ENCODE data around the gene OSBPL3.

Gene OSBPL3

GRCh38 chr7:24848878-24849277 lies 131.1 kb downstream of the OSBPL3 start:
- TF ChIP-seq CTCF (IDR thresholded peaks at IDR 0.05; ENCODE audit: low read depth, low read length): no peak
- H3K4me3 ChIP-seq (ENCODE audit: low read depth, low read length): no peak overlapping the region

- TF ChIP-seq CTCF (IDR thresholded peaks at IDR 0.05; ENCODE audit: low read depth, low read length): no peak
- no peak overlapping the region for H3K4me3 ChIP-seq (ENCODE audit: low read depth, low read length)
Observed at GRCh38 chr7:24847754-24848153, 132.2 kb downstream of the OSBPL3 start.

- TF ChIP-seq CTCF (IDR thresholded peaks at IDR 0.05; ENCODE audit: low read depth, low read length): no peak
Observed at GRCh38 chr7:24843821-24844434, 136.1 kb downstream of the OSBPL3 start.

GRCh38 chr7:24842449-24843241 lies 137.3 kb downstream of the OSBPL3 start:
- no peak for TF ChIP-seq CTCF (IDR thresholded peaks at IDR 0.05; ENCODE audit: low read depth, low read length)

More at GRCh38 chr7:24843821-24844434, 136.1 kb downstream of the OSBPL3 start:
- H3K4me3 ChIP-seq (ENCODE audit: low read depth, low read length): no peak overlapping the region

GRCh38 chr7:24842029-24842428 lies 137.9 kb downstream of the OSBPL3 start:
- no peak overlapping the region for H3K4me3 ChIP-seq (ENCODE audit: low read depth, low read length)
- TF ChIP-seq CTCF (IDR thresholded peaks at IDR 0.05; ENCODE audit: low read depth, low read length): no peak

More at GRCh38 chr7:24842449-24843241, 137.3 kb downstream of the OSBPL3 start:
- no peak overlapping the region for H3K4me3 ChIP-seq (ENCODE audit: low read depth, low read length)

GRCh38 chr7:24840563-24840962 lies 139.4 kb downstream of the OSBPL3 start:
- no peak for TF ChIP-seq CTCF (IDR thresholded peaks at IDR 0.05; ENCODE audit: low read depth, low read length)

GRCh38 chr7:24836084-24836483 lies 143.9 kb downstream of the OSBPL3 start:
- TF ChIP-seq CTCF (IDR thresholded peaks at IDR 0.05; ENCODE audit: low read depth, low read length): no peak
- H3K4me3 ChIP-seq (ENCODE audit: low read depth, low read length): no peak overlapping the region

More at GRCh38 chr7:24840563-24840962, 139.4 kb downstream of the OSBPL3 start:
- no peak overlapping the region for H3K4me3 ChIP-seq (ENCODE audit: low read depth, low read length)
